Esophagus (tissue), 2 donors: ENCODE data around the gene TUBGCP6. TPM values are rescaled to one million over a fixed set of nuclear protein-coding genes. Genes with fewer than 3 reads are reported as not detected.
"Not testable (repeated sequence)": the region's sequence is repeated elsewhere in the genome, so short reads cannot be mapped to it uniquely, and the experiment has no call there.

Source experiments
- H3K27ac ChIP-seq, 2 donors: one replicate each; pipeline ENCODE4 v1.5.1; 2013; ENCODE audit warnings: low read depth in 2 of 2, mild to moderate bottlenecking in 2 of 2, inconsistent platforms in 1 of 2, low read length in 1 of 2, moderate library complexity in 1 of 2
- H3K27me3 ChIP-seq, 2 donors: one replicate each; pipeline ENCODE4 v1.6.1; 2013; ENCODE audit warnings: low read length in 2 of 2, control low read depth in 1 of 2, mild to moderate bottlenecking in 1 of 2; ENCODE audit not compliant: insufficient read depth in 2 of 2, control insufficient read depth in 1 of 2
- H3K36me3 ChIP-seq, 2 donors: one replicate each; pipeline ENCODE4 v1.6.1; 2013; ENCODE audit warnings: low read length in 1 of 2; ENCODE audit not compliant: control insufficient read depth in 2 of 2, insufficient read depth in 2 of 2
- H3K4me1 ChIP-seq, 2 donors: one replicate each; pipeline ENCODE4 v1.6.1; 2013; ENCODE audit warnings: low read length in 1 of 2; ENCODE audit not compliant: control insufficient read depth in 2 of 2, insufficient read depth in 2 of 2
- H3K4me3 ChIP-seq, 2 donors: one replicate each; pipeline ENCODE4 v1.5.1; 2013; ENCODE audit warnings: low read length in 2 of 2, mild to moderate bottlenecking in 2 of 2, low read depth in 1 of 2, moderate library complexity in 1 of 2
- H3K9me3 ChIP-seq, 2 donors: one replicate each; pipeline ENCODE4 v1.6.1; 2013; ENCODE audit warnings: mild to moderate bottlenecking in 2 of 2, low read depth in 1 of 2, low read length in 1 of 2, moderate library complexity in 1 of 2; ENCODE audit not compliant: control insufficient read depth in 2 of 2, insufficient read depth in 1 of 2
- WGBS, 2 donors: extraction: QIAGEN DNeasy Blood & Tissue Kit; methylation state at CpG; one replicate each; pipeline ENCODE4 v1.1.7; 2013; 5-methylcytosine and 5-hydroxymethylcytosine counted together
- polyA plus RNA-seq, 2 donors: library from polyadenylated mRNA; stranded (reverse); fragments of 200-250 nt; gene quantifications; one replicate each; pipeline ENCODE4 v1.2.3, GENCODE V29; 2013
- donor health status: healthy with polysubstance abuse.
- donor health status: Bipolar disorder and iron deficiency.

TUBGCP6 gene
- polyA plus RNA-seq, 2 donors: 19.3 to 37.9 TPM

GRCh38 chr22:50280022-50280707 lies 35.3 kb upstream of the TUBGCP6 start:
- peaks cover 0 to 11% of the 10 kb centered on the region in 2 donors for H3K9me3 ChIP-seq
- H3K27ac ChIP-seq: peak overlapping the region in 1 of 2 donors; percentile 60
- peaks cover 0 to 87% of the 10 kb centered on the region in 2 donors for H3K36me3 ChIP-seq
- WGBS, 2 donors: 87 to 92% methylated on average over 38 of the region's 38 CpGs
- H3K27me3 ChIP-seq: no peaks in the 10 kb centered on the region
- H3K4me1 ChIP-seq: peaks cover 3 to 28% of the 10 kb centered on the region in 2 donors
- peak overlapping the region in 1 of 2 donors; percentile 6 for H3K4me3 ChIP-seq

- Histone ChIP-seq H3K27me3 (no peaks in the 10 kb centered on the region), H3K9me3 (peaks cover 0 to 11% of the 10 kb centered on the region in 2 donors), H3K4me1 (peaks cover 3 to 28% of the 10 kb centered on the region in 2 donors), H3K27ac (peak overlapping the region in 1 of 2 donors; percentile 63), H3K4me3 (no peak overlapping the region), H3K36me3 (peaks cover 0 to 84% of the 10 kb centered on the region in 2 donors)
- 80 to 83% methylated on average over 30 of the region's 30 CpGs for WGBS, 2 donors
Measured at GRCh38 chr22:50278956-50279619, 34.3 kb upstream of the TUBGCP6 start.

GRCh38 chr22:50278461-50278860 lies 33.6 kb upstream of the TUBGCP6 start:
- H3K4me3 ChIP-seq: no peak overlapping the region
- H3K4me1 ChIP-seq: peaks cover 3 to 28% of the 10 kb centered on the region in 2 donors
- no peaks in the 10 kb centered on the region for H3K27me3 ChIP-seq
- peaks cover 0 to 84% of the 10 kb centered on the region in 2 donors for H3K36me3 ChIP-seq
- peak overlapping the region; percentile 36 to 63 for H3K27ac ChIP-seq
- H3K9me3 ChIP-seq: peaks cover 0 to 11% of the 10 kb centered on the region in 2 donors
- 91 to 92% methylated on average over 19 to 21 of the region's 21 CpGs for WGBS, 2 donors

- Histone ChIP-seq H3K9me3 (peaks cover 0 to 11% of the 10 kb centered on the region in 2 donors), H3K36me3 (peaks cover 0 to 78% of the 10 kb centered on the region in 2 donors), H3K27ac (peak overlapping the region in 1 of 2 donors; percentile 6), H3K4me3 (no peak overlapping the region), H3K4me1 (peaks cover 0 to 23% of the 10 kb centered on the region in 2 donors), H3K27me3 (no peaks in the 10 kb centered on the region)
- 72 to 80% methylated on average over 24 to 25 of the region's 25 CpGs for WGBS, 2 donors
Measured at GRCh38 chr22:50277761-50278160, 32.9 kb upstream of the TUBGCP6 start.

GRCh38 chr22:50276143-50276542 lies 31.3 kb upstream of the TUBGCP6 start:
- Histone ChIP-seq H3K4me3 (no peak overlapping the region), H3K9me3 (peaks cover 0 to 9% of the 10 kb centered on the region in 2 donors), H3K4me1 (peaks cover 0 to 16% of the 10 kb centered on the region in 2 donors), H3K27ac (peak overlapping the region; percentile 55 to 78), H3K36me3 (peaks cover 0 to 62% of the 10 kb centered on the region in 2 donors), H3K27me3 (no peaks in the 10 kb centered on the region)
- 52 to 58% methylated on average over 25 of the region's 25 CpGs for WGBS, 2 donors

- Histone ChIP-seq H3K36me3 (peaks cover 0 to 55% of the 10 kb centered on the region in 2 donors), H3K4me3 (no peak overlapping the region), H3K27me3 (no peaks in the 10 kb centered on the region), H3K9me3 (peaks cover 0 to 7% of the 10 kb centered on the region in 2 donors), H3K27ac (peak overlapping the region; percentile 3 to 36), H3K4me1 (peaks cover 4 to 19% of the 10 kb centered on the region in 2 donors)
- WGBS, 2 donors: 70 to 80% methylated on average over 43 of the region's 43 CpGs
Measured at GRCh38 chr22:50275181-50276055, 30.6 kb upstream of the TUBGCP6 start.

GRCh38 chr22:50274771-50275170 lies 29.9 kb upstream of the TUBGCP6 start:
- 46 to 58% methylated on average over 7 of the region's 7 CpGs for WGBS, 2 donors
- Histone ChIP-seq H3K4me3 (no peak overlapping the region), H3K4me1 (peaks cover 4 to 16% of the 10 kb centered on the region in 2 donors), H3K27me3 (no peaks in the 10 kb centered on the region), H3K36me3 (peaks cover 0 to 48% of the 10 kb centered on the region in 2 donors), H3K9me3 (peaks cover 0 to 5% of the 10 kb centered on the region in 2 donors), H3K27ac (peak overlapping the region in 1 of 2 donors; percentile 3)

GRCh38 chr22:50274311-50274710 lies 29.5 kb upstream of the TUBGCP6 start:
- H3K27ac ChIP-seq: no peak overlapping the region
- no peaks in the 10 kb centered on the region for H3K27me3 ChIP-seq
- peaks cover 4 to 15% of the 10 kb centered on the region in 2 donors for H3K4me1 ChIP-seq
- WGBS, 2 donors: 24 to 25% methylated on average over 7 of the region's 7 CpGs
- no peak overlapping the region for H3K4me3 ChIP-seq
- H3K36me3 ChIP-seq: peaks cover 0 to 44% of the 10 kb centered on the region in 2 donors
- peaks cover 0 to 5% of the 10 kb centered on the region in 2 donors for H3K9me3 ChIP-seq

- H3K4me1 ChIP-seq: peaks cover 7 to 18% of the 10 kb centered on the region in 2 donors
- H3K9me3 ChIP-seq, H3K4me3 ChIP-seq, H3K27ac ChIP-seq, H3K27me3 ChIP-seq: not testable (repeated sequence)
- H3K36me3 ChIP-seq: peaks cover 0 to 38% of the 10 kb centered on the region in 2 donors
- 74 to 83% methylated on average over 10 of the region's 10 CpGs for WGBS, 2 donors
Measured at GRCh38 chr22:50273781-50274180, 29.0 kb upstream of the TUBGCP6 start.
